Measurements from ENCODE around the gene ARHGAP24. TPM values are rescaled to one million over a fixed set of nuclear protein-coding genes. Genes with fewer than 3 reads are reported as not detected.

The ARHGAP24 gene
- total and polyA plus RNA-seq, 10 of the 15 experiments (the other 5 are each of a cell fraction or from before 2014, with no cell fraction given): 0.10 to 4.2 (median 0.52) TPM

DNA sequence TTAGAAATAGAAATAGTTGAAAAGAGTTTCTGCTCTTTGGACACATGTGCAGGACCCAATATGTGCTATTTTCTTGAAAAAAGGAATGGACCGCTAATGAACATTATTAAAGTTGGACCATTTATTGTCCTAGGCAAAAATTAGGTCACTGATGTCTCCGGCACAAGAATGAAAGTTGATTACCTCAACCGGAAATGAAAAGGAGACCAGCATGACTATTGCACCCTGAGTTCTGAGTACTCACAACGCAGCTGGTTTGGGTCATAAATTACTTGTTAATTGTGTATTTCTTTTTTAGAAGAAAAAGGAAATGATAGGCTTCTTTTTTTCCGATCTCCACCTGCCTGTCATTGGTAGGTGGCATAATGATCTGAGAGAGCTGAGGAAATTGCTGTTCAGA lies 232.7 kb downstream of the ARHGAP24 start (continued):
- TF ChIP-seq LARP7 (IDR thresholded peaks at IDR 0.05) (no peak), MTA2 (IDR thresholded peaks at IDR 0.05; ENCODE audit: low read depth) (peak; percentile 33; the same call in 1 of the 2 replicates), EP300 (IDR thresholded peaks at IDR 0.05; ENCODE audit: borderline replicate concordance in 1 of 2, control insufficient read depth in 1 of 2, low read depth in 2 of 2, low read length in 2 of 2) (no peak), TCF3 (IDR thresholded peaks at IDR 0.05; ENCODE audit: borderline replicate concordance, insufficient read depth, low read depth, low read length) (no peak), GABPA (IDR thresholded peaks at IDR 0.05; ENCODE audit: low read depth) (peak; percentile 51; the same call in 1 of the 2 replicates), STAT3 (IDR thresholded peaks at IDR 0.05; ENCODE audit: low read depth, low read length) (no peak), GATAD2B (conservative IDR thresholded peaks at IDR 0.05; ENCODE audit: low read depth) (no peak), MTA3 (IDR thresholded peaks at IDR 0.05; ENCODE audit: borderline replicate concordance, low read length) (no peak), ZNF274 (IDR thresholded peaks at IDR 0.05; ENCODE audit: insufficient read depth, insufficient read length) (no peak), CHD1 (IDR thresholded peaks at IDR 0.05; ENCODE audit: low read depth, low read length) (no peak), CREB1 (IDR thresholded peaks at IDR 0.05; ENCODE audit: low read depth) (no peak), SMC3 (IDR thresholded peaks at IDR 0.05; ENCODE audit: borderline replicate concordance, low read length) (no peak), ZNF622 (IDR thresholded peaks at IDR 0.05) (no peak), ZNF217 (IDR thresholded peaks at IDR 0.05) (no peak), WRNIP1 (IDR thresholded peaks at IDR 0.05; ENCODE audit: borderline replicate concordance, low read depth, low read length) (no peak), SUZ12 (IDR thresholded peaks at IDR 0.05; ENCODE audit: unreplicated experiment) (no peak)
- TF ChIP-seq, protein P1, sequence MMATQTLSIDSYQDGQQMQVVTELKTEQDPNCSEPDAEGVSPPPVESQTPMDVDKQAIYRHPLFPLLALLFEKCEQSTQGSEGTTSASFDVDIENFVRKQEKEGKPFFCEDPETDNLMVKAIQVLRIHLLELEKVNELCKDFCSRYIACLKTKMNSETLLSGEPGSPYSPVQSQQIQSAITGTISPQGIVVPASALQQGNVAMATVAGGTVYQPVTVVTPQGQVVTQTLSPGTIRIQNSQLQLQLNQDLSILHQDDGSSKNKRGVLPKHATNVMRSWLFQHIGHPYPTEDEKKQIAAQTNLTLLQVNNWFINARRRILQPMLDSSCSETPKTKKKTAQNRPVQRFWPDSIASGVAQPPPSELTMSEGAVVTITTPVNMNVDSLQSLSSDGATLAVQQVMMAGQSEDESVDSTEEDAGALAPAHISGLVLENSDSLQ (IDR thresholded peaks at IDR 0.05): peak; percentile 44; the same call in 1 of the 2 replicates
- TF ChIP-seq, protein P2, sequence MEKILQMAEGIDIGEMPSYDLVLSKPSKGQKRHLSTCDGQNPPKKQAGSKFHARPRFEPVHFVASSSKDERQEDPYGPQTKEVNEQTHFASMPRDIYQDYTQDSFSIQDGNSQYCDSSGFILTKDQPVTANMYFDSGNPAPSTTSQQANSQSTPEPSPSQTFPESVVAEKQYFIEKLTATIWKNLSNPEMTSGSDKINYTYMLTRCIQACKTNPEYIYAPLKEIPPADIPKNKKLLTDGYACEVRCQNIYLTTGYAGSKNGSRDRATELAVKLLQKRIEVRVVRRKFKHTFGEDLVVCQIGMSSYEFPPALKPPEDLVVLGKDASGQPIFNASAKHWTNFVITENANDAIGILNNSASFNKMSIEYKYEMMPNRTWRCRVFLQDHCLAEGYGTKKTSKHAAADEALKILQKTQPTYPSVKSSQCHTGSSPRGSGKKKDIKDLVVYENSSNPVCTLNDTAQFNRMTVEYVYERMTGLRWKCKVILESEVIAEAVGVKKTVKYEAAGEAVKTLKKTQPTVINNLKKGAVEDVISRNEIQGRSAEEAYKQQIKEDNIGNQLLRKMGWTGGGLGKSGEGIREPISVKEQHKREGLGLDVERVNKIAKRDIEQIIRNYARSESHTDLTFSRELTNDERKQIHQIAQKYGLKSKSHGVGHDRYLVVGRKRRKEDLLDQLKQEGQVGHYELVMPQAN (conservative IDR thresholded peaks at IDR 0.05): no peak
- TF ChIP-seq, protein P3, sequence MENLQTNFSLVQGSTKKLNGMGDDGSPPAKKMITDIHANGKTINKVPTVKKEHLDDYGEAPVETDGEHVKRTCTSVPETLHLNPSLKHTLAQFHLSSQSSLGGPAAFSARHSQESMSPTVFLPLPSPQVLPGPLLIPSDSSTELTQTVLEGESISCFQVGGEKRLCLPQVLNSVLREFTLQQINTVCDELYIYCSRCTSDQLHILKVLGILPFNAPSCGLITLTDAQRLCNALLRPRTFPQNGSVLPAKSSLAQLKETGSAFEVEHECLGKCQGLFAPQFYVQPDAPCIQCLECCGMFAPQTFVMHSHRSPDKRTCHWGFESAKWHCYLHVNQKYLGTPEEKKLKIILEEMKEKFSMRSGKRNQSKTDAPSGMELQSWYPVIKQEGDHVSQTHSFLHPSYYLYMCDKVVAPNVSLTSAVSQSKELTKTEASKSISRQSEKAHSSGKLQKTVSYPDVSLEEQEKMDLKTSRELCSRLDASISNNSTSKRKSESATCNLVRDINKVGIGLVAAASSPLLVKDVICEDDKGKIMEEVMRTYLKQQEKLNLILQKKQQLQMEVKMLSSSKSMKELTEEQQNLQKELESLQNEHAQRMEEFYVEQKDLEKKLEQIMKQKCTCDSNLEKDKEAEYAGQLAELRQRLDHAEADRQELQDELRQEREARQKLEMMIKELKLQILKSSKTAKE (IDR thresholded peaks at IDR 0.05; ENCODE audit: low read depth, poor library complexity, severe bottlenecking): no peak
- TF ChIP-seq, protein P4, sequence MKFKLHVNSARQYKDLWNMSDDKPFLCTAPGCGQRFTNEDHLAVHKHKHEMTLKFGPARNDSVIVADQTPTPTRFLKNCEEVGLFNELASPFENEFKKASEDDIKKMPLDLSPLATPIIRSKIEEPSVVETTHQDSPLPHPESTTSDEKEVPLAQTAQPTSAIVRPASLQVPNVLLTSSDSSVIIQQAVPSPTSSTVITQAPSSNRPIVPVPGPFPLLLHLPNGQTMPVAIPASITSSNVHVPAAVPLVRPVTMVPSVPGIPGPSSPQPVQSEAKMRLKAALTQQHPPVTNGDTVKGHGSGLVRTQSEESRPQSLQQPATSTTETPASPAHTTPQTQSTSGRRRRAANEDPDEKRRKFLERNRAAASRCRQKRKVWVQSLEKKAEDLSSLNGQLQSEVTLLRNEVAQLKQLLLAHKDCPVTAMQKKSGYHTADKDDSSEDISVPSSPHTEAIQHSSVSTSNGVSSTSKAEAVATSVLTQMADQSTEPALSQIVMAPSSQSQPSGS (IDR thresholded peaks at IDR 0.05; ENCODE audit: low read length): peak; percentile 78
- TF ChIP-seq, protein P5, sequence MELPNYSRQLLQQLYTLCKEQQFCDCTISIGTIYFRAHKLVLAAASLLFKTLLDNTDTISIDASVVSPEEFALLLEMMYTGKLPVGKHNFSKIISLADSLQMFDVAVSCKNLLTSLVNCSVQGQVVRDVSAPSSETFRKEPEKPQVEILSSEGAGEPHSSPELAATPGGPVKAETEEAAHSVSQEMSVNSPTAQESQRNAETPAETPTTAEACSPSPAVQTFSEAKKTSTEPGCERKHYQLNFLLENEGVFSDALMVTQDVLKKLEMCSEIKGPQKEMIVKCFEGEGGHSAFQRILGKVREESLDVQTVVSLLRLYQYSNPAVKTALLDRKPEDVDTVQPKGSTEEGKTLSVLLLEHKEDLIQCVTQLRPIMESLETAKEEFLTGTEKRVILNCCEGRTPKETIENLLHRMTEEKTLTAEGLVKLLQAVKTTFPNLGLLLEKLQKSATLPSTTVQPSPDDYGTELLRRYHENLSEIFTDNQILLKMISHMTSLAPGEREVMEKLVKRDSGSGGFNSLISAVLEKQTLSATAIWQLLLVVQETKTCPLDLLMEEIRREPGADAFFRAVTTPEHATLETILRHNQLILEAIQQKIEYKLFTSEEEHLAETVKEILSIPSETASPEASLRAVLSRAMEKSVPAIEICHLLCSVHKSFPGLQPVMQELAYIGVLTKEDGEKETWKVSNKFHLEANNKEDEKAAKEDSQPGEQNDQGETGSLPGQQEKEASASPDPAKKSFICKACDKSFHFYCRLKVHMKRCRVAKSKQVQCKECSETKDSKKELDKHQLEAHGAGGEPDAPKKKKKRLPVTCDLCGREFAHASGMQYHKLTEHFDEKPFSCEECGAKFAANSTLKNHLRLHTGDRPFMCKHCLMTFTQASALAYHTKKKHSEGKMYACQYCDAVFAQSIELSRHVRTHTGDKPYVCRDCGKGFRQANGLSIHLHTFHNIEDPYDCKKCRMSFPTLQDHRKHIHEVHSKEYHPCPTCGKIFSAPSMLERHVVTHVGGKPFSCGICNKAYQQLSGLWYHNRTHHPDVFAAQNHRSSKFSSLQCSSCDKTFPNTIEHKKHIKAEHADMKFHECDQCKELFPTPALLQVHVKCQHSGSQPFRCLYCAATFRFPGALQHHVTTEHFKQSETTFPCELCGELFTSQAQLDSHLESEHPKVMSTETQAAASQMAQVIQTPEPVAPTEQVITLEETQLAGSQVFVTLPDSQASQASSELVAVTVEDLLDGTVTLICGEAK (IDR thresholded peaks at IDR 0.05; ENCODE audit: borderline replicate concordance): no peak
